Smooth muscle cell (in vitro differentiated cells): Measurements from ENCODE around the gene C12orf76. TPM values are rescaled to one million over a fixed set of nuclear protein-coding genes. Genes with fewer than 3 reads are reported as not detected.
"Not testable (repeated sequence)": the region's sequence is repeated elsewhere in the genome, so short reads cannot be mapped to it uniquely, and the experiment has no call there.

ENCODE experiments used
- DNase-seq: peaks from one replicate; lab custom pipeline; 2025; ENCODE audit not compliant: unreplicated experiment; lab: John Stamatoyannopoulos, UW
- H2AFZ ChIP-seq: fragments of 200-600 bp; sonication (generic); 2 replicates; pipeline ENCODE4 v1.6.0; 2016; ENCODE audit warnings: antibody characterized with exemption, low read depth, mild to moderate bottlenecking
- H3F3A ChIP-seq: fragments of 200-600 bp; sonication (generic); 2 replicates; pipeline ENCODE4 v1.6.0; 2017; ENCODE audit warnings: antibody characterized with exemption, low read depth
- H3K27ac ChIP-seq: fragments of 200-600 bp; sonication (generic); 2 replicates; pipeline ENCODE4 v1.5.1; 2016; ENCODE audit warnings: low read depth, mild to moderate bottlenecking
- H3K27me3 ChIP-seq: fragments of 200-600 bp; sonication (generic); 2 replicates; pipeline ENCODE4 v1.6.1; 2016; ENCODE audit warnings: low read depth, mild to moderate bottlenecking
- H3K36me3 ChIP-seq: fragments of 200-600 bp; sonication (generic); 2 replicates; pipeline ENCODE4 v1.5.1; 2016; ENCODE audit warnings: low read depth
- H3K4me1 ChIP-seq: fragments of 200-600 bp; sonication (generic); 2 replicates; pipeline ENCODE4 v1.5.1; 2016; ENCODE audit warnings: low read depth
- H3K4me2 ChIP-seq: fragments of 200-600 bp; sonication (generic); 2 replicates; pipeline ENCODE4 v1.6.0; 2016; ENCODE audit warnings: mild to moderate bottlenecking
- H3K4me3 ChIP-seq: fragments of 200-600 bp; sonication (generic); 2 replicates; pipeline ENCODE4 v1.5.1; 2016; ENCODE audit warnings: mild to moderate bottlenecking
- H3K79me2 ChIP-seq: fragments of 200-600 bp; sonication (generic); 2 replicates; pipeline ENCODE4 v1.6.0; 2016; ENCODE audit warnings: low read depth, mild to moderate bottlenecking
- H3K9ac ChIP-seq: fragments of 200-600 bp; sonication (generic); 2 replicates; pipeline ENCODE4 v1.6.0; 2016; ENCODE audit warnings: low read depth
- H3K9me3 ChIP-seq: fragments of 200-600 bp; sonication (generic); replicated peaks from 2 replicates; pipeline ENCODE4 v1.5.1; 2016; ENCODE audit warnings: low read depth
- H4K20me1 ChIP-seq: fragments of 200-600 bp; sonication (generic); 2 replicates; pipeline ENCODE4 v1.6.0; 2016; ENCODE audit warnings: low read depth
- CTCF ChIP-seq: fragments of 200-600 bp; sonication (generic); IDR thresholded peaks from 2 replicates; pipeline ENCODE4 v1.5.1; 2017; ENCODE audit warnings: borderline replicate concordance, mild to moderate bottlenecking, antibody characterized with exemption; ENCODE audit not compliant: insufficient read depth, poor library complexity, severe bottlenecking
- WGBS: methylation state at CpG from one replicate; pipeline ENCODE4 v1.1.7; 2016; ENCODE audit warnings: low lambda C conversion rate; 5-methylcytosine and 5-hydroxymethylcytosine counted together
- polyA plus RNA-seq: library from polyadenylated mRNA; unstranded; fragments of >200 nt; fragmentation: Nextera tagmentation; extraction: Ambion mirVana; gene quantifications from 2 replicates; pipeline ENCODE4 v1.2.1, GENCODE V29; 2016
- total RNA-seq: library from RNA; depleted of rRNA; stranded (reverse); fragments of >200 nt; gene quantifications from 2 replicates; pipeline ENCODE4 v1.2.3, GENCODE V29; 2014

Gene C12orf76
- total and polyA plus RNA-seq, 2 experiments from 2014 or later = 10.0 to 12.0 TPM

GRCh38 chr12:110010853-110011723 is 37.2 kb downstream of the C12orf76 start:
- H3K36me3 ChIP-seq = peaks cover 10% of the 10 kb centered on the region
- peaks cover 16% of the 10 kb centered on the region for H3K79me2 ChIP-seq
- no peak overlapping the region for H3K4me2 ChIP-seq
- H3K9ac ChIP-seq = no peak overlapping the region
- TF ChIP-seq CTCF = no peak
- DNase-seq = no peak
- H2AFZ ChIP-seq = no peak overlapping the region
- H3K9me3 ChIP-seq = no peaks in the 10 kb centered on the region
- 94% methylated on average over 13 of the region's 13 CpGs for WGBS
- no peak overlapping the region for H3K27ac ChIP-seq
- H3K4me1 ChIP-seq = no peaks in the 10 kb centered on the region
- peaks cover 21% of the 10 kb centered on the region for H4K20me1 ChIP-seq
- H3K4me3 ChIP-seq = no peak overlapping the region
- H3F3A ChIP-seq = no peaks in the 10 kb centered on the region
- H3K27me3 ChIP-seq = no peaks in the 10 kb centered on the region

- H2AFZ ChIP-seq, H3F3A ChIP-seq, H3K36me3 ChIP-seq, H3K9me3 ChIP-seq, DNase-seq, H3K27me3 ChIP-seq, H3K9ac ChIP-seq, H3K27ac ChIP-seq, H3K4me2 ChIP-seq, H3K4me3 ChIP-seq, H3K4me1 ChIP-seq: not testable (repeated sequence)
- peaks cover 16% of the 10 kb centered on the region for H3K79me2 ChIP-seq
- 96% methylated on average over 15 of the region's 15 CpGs for WGBS
- peaks cover 25% of the 10 kb centered on the region for H4K20me1 ChIP-seq
These were observed 39.5 kb downstream of the C12orf76 start for GRCh38 chr12:110008681-110009398.

- DNase-seq = no peak
- Histone ChIP-seq H3K27me3 (no peaks in the 10 kb centered on the region), H3K4me3 (no peak overlapping the region), H3K27ac (no peak overlapping the region), H3F3A (no peaks in the 10 kb centered on the region), H4K20me1 (peaks cover 25% of the 10 kb centered on the region), H3K9me3 (no peaks in the 10 kb centered on the region), H3K4me1 (no peaks in the 10 kb centered on the region), H3K4me2 (no peak overlapping the region), H3K79me2 (peaks cover 16% of the 10 kb centered on the region), H3K36me3 (peaks cover 4% of the 10 kb centered on the region), H3K9ac (no peak overlapping the region), H2AFZ (no peak overlapping the region)
- TF ChIP-seq CTCF = no peak
These were observed 40.4 kb downstream of the C12orf76 start for GRCh38 chr12:110007881-110008280.

- DNase-seq = no peak
- Histone ChIP-seq H3K27ac (no peak overlapping the region), H3K4me2 (no peak overlapping the region), H3K9ac (no peak overlapping the region), H3K36me3 (no peaks in the 10 kb centered on the region), H3K27me3 (no peaks in the 10 kb centered on the region), H2AFZ (no peak overlapping the region), H4K20me1 (peaks cover 28% of the 10 kb centered on the region), H3K4me3 (no peak overlapping the region), H3F3A (no peaks in the 10 kb centered on the region), H3K79me2 (peaks cover 16% of the 10 kb centered on the region), H3K4me1 (no peaks in the 10 kb centered on the region), H3K9me3 (no peaks in the 10 kb centered on the region)
- TF ChIP-seq CTCF = no peak
- 96% methylated on average over 4 of the region's 4 CpGs for WGBS
These were observed 42.2 kb downstream of the C12orf76 start for GRCh38 chr12:110006115-110006514.
